H1 (cell line): ENCODE results near the gene USH1G. TPM values are rescaled to one million over a fixed set of nuclear protein-coding genes. Genes with fewer than 3 reads are reported as not detected.

Experiments
- CTCF ChIA-PET: fragments of 300-600 bp; sonication (Branson Sonifier 250); formaldehyde crosslinking; loops from one replicate; lab custom pipeline; 2021; ENCODE audit not compliant: partially characterized antibody; lab: Charles Lee
- POLR2A ChIA-PET: fragments of 300-600 bp; sonication (Branson Sonifier 250); formaldehyde crosslinking; loops from one replicate; lab custom pipeline; 2021; ENCODE audit warnings: inconsistent platforms; ENCODE audit not compliant: partially characterized antibody; lab: Charles Lee
- DNase-seq, 2 experiments: peaks; one replicate each; pipeline versions ENCODE4 v3.0.0 to v3.0.0-alpha.2; 2010 to 2022; ENCODE audit warnings: low spot score in 2 of 2, low read depth in 1 of 2, mixed read lengths in 1 of 2
- FAIRE-seq: peaks from 2 replicates; lab custom pipeline; 2011; peaks lifted over from hg19 to GRCh38; lab: Jason Lieb, UNC
- H2AFZ ChIP-seq: 2 replicates; pipeline ENCODE4 v1.8.1; 2012; ENCODE audit warnings: low read length, inconsistent platforms
- H2AK5ac ChIP-seq: 2 replicates; pipeline ENCODE4 v1.6.1; 2013; ENCODE audit warnings: low read depth, low read length
- H2BK120ac ChIP-seq: replicated peaks from 2 replicates; pipeline ENCODE3; 2013; ENCODE audit warnings: low read depth, low read length, inconsistent platforms
- H2BK12ac ChIP-seq: 2 replicates; pipeline ENCODE4 v1.6.1; 2013; ENCODE audit warnings: low read depth, low read length
- H2BK15ac ChIP-seq: 2 replicates; pipeline ENCODE4 v1.6.1; 2013; ENCODE audit warnings: low read length
- H2BK20ac ChIP-seq: 2 replicates; pipeline ENCODE4 v1.6.1; 2013; ENCODE audit warnings: low read length
- H2BK5ac ChIP-seq: 2 replicates; pipeline ENCODE4 v1.6.1; 2013; ENCODE audit warnings: low read depth, low read length
- H3K14ac ChIP-seq: 2 replicates; pipeline ENCODE4 v1.6.1; 2013; ENCODE audit warnings: inconsistent platforms; ENCODE audit not compliant: insufficient read length
- H3K18ac ChIP-seq: 2 replicates; pipeline ENCODE4 v1.6.1; 2013; ENCODE audit warnings: low read length; ENCODE audit errors: extremely low read depth
- H3K23ac ChIP-seq: 2 replicates; pipeline ENCODE4 v1.6.1; 2013; ENCODE audit warnings: inconsistent platforms; ENCODE audit not compliant: insufficient read length
- H3K23me2 ChIP-seq: 2 replicates; pipeline ENCODE4 v1.6.1; 2013; ENCODE audit warnings: low read depth, low read length
- H3K27ac ChIP-seq: 2 replicates; pipeline ENCODE4 v1.6.1; 2011; ENCODE audit warnings: low read depth, low read length, inconsistent platforms
- H3K27me3 ChIP-seq, 4 experiments: replicated peaks in 1 of 4; 1 replicate in 1 of 4; 2 replicates in 3 of 4; pipeline versions ENCODE4 v1.6.1 to v1.8.1; 2011 to 2013; ENCODE audit warnings: low read length in 3 of 4, mild to moderate bottlenecking in 3 of 4, inconsistent platforms in 2 of 4, mixed read lengths in 2 of 4, moderate library complexity in 1 of 4; ENCODE audit not compliant: control insufficient read depth in 3 of 4, insufficient read depth in 3 of 4; ENCODE audit errors: extremely low read depth in 1 of 4
- H3K36me3 ChIP-seq, 4 experiments: 2 replicates each; pipeline versions ENCODE4 v1.6.1 to v1.8.1; 2011 to 2013; ENCODE audit warnings: mild to moderate bottlenecking in 4 of 4, low read length in 3 of 4, moderate library complexity in 2 of 4, control low read depth in 1 of 4, inconsistent platforms in 1 of 4; ENCODE audit not compliant: insufficient read depth in 4 of 4, control insufficient read depth in 2 of 4
- H3K4ac ChIP-seq: replicated peaks from 2 replicates; pipeline ENCODE3; 2013; ENCODE audit warnings: low read length, low read depth, mixed read lengths, inconsistent platforms; ENCODE audit not compliant: insufficient read length
- H3K4me1 ChIP-seq, 4 experiments: replicated peaks in 1 of 4; 1 replicate in 1 of 4; 2 replicates in 3 of 4; pipeline versions ENCODE4 v1.6.1 to v1.8.1; 2011 to 2013; ENCODE audit warnings: low read length in 3 of 4, inconsistent platforms in 2 of 4, mixed read lengths in 1 of 4; ENCODE audit not compliant: insufficient read depth in 4 of 4, control insufficient read depth in 3 of 4
- H3K4me2 ChIP-seq, 2 experiments: 2 replicates each; pipeline versions ENCODE4 v1.6.1 to v1.8.1; 2011 to 2013; ENCODE audit warnings: low read depth in 2 of 2, low read length in 2 of 2, control low read depth in 1 of 2, inconsistent platforms in 1 of 2, mild to moderate bottlenecking in 1 of 2; ENCODE audit not compliant: insufficient read depth in 1 of 2
- H3K4me3 ChIP-seq, 4 experiments: fragments of 200-600, 300-600 bp in 1 of 4; sonication (generic), shearing (Covaris generic), sonication (Bioruptor Twin) in 1 of 4; 2 replicates each; pipeline versions ENCODE4 v1.5.1 to v1.8.1; 2011 to 2016; ENCODE audit warnings: low read length in 4 of 4, low read depth in 3 of 4, control low read depth in 2 of 4, inconsistent platforms in 2 of 4, mild to moderate bottlenecking in 2 of 4, mixed read lengths in 1 of 4, moderate library complexity in 1 of 4; ENCODE audit not compliant: insufficient read depth in 2 of 4; ENCODE audit errors: extremely low read depth in 1 of 4
- H3K56ac ChIP-seq: replicated peaks from 2 replicates; pipeline ENCODE3; 2013; ENCODE audit warnings: low read depth, mild to moderate bottlenecking, mixed read lengths, low read length, inconsistent platforms; ENCODE audit not compliant: insufficient read length
- H3K79me1 ChIP-seq: 2 replicates; pipeline ENCODE4 v1.6.1; 2013; ENCODE audit warnings: low read depth, low read length, control low read depth
- H3K79me2 ChIP-seq, 2 experiments: 2 replicates each; pipeline versions ENCODE4 v1.6.1 to v1.8.1; 2012 to 2013; ENCODE audit warnings: low read length in 2 of 2, mild to moderate bottlenecking in 2 of 2, inconsistent platforms in 1 of 2; ENCODE audit not compliant: insufficient read depth in 2 of 2, control insufficient read depth in 1 of 2
- H3K9ac ChIP-seq, 4 experiments: replicated peaks in 1 of 4; 1 replicate in 1 of 4; 2 replicates in 3 of 4; pipeline versions ENCODE4 v1.6.1 to v1.8.1; 2011 to 2013; ENCODE audit warnings: low read depth in 3 of 4, low read length in 3 of 4, control low read depth in 2 of 4, mild to moderate bottlenecking in 2 of 4, moderate library complexity in 2 of 4, inconsistent platforms in 1 of 4; ENCODE audit errors: extremely low read depth in 1 of 4
- H3K9me3 ChIP-seq, 2 experiments: 2 replicates each; pipeline versions ENCODE4 v1.6.1 to v1.8.1; 2012 to 2013; ENCODE audit warnings: mild to moderate bottlenecking in 2 of 2, moderate library complexity in 2 of 2, control low read depth in 1 of 2, inconsistent platforms in 1 of 2, low read depth in 1 of 2, low read length in 1 of 2, mixed read lengths in 1 of 2; ENCODE audit not compliant: insufficient read depth in 2 of 2
- H4K20me1 ChIP-seq, 2 experiments: replicated peaks in 1 of 2; 2 replicates each; pipeline versions ENCODE3 to v1.8.1; 2011 to 2013; ENCODE audit warnings: inconsistent platforms in 2 of 2, low read length in 2 of 2, mild to moderate bottlenecking in 1 of 2; ENCODE audit not compliant: insufficient read depth in 2 of 2, control insufficient read depth in 1 of 2
- H4K5ac ChIP-seq: 2 replicates; pipeline ENCODE4 v1.6.1; 2013; ENCODE audit warnings: low read length, low read depth, mixed read lengths, inconsistent platforms; ENCODE audit not compliant: insufficient read length
- H4K8ac ChIP-seq: 2 replicates; pipeline ENCODE4 v1.8.0; 2013; ENCODE audit warnings: mild to moderate bottlenecking, moderate library complexity, low read length, inconsistent platforms; ENCODE audit not compliant: insufficient read depth; ENCODE audit errors: extremely low read depth
- H4K91ac ChIP-seq: replicated peaks from 2 replicates; pipeline ENCODE3; 2013; ENCODE audit warnings: low read length, mixed read lengths, inconsistent platforms; ENCODE audit not compliant: insufficient read length
- JUN ChIP-seq: IDR thresholded peaks from 2 replicates; pipeline ENCODE4 v1.6.1; 2011; ENCODE audit warnings: low read depth, mild to moderate bottlenecking, improper control_type of control experiment, low read length
- SIRT6 ChIP-seq: IDR thresholded peaks from one replicate; pipeline ENCODE4 v1.7.1; 2012; ENCODE audit warnings: low read length, inconsistent platforms
- WGBS, 2 experiments: shearing (Covaris generic) in 1 of 2; methylation state at CpG; one replicate each; pipeline versions ENCODE4 v1.1.6 to v1.1.7; 2013 to 2015; ENCODE audit warnings: low lambda C conversion rate in 2 of 2, mixed read lengths in 2 of 2, inconsistent platforms in 1 of 2, low coverage in 1 of 2, missing lambda C conversion rate in 1 of 2; ENCODE audit not compliant: insufficient replicate concordance in 2 of 2, insufficient coverage in 1 of 2, insufficient read length in 1 of 2; ENCODE audit errors: extremely low coverage in 1 of 2, missing lambda C conversion rate in 1 of 2; 5-methylcytosine and 5-hydroxymethylcytosine counted together
- polyA plus RNA-seq, 7 experiments: library from polyadenylated mRNA; depleted of rRNA in 3 of 7; stranded (reverse) in 5 of 7; unstranded in 2 of 7; fragments of >200 nt in 5 of 7; fragments of 200-250 nt in 2 of 7; gene quantifications; 1 replicate in 5 of 7; 2 replicates in 1 of 7; 4 replicates in 1 of 7; pipeline versions ENCODE4 v1.2.1 to v1.2.3, GENCODE V29; 2011 to 2013; ENCODE audit warnings: missing spikeins in 2 of 7, mixed read lengths in 2 of 7
- total RNA-seq: library from RNA; stranded (reverse); fragmentation: NEBNext Ultra II Directional; extraction: Animal tissue kit (Norgen Biotek cat#: 25700); gene quantifications from 2 replicates; pipeline ENCODE4 v1.2.1, GENCODE V29; 2021
- TF ChIP-seq, protein P1 (sequence below): IDR thresholded peaks from 2 replicates; pipeline ENCODE4 v1.6.1; 2012; ENCODE audit warnings: inconsistent platforms

Gene USH1G
- total and polyA plus RNA-seq, 2 of the 8 experiments (the other 6 are each of a cell fraction or from before 2014, with no cell fraction given), result 1.6 to 4.3 TPM

- ChIA-PET CTCF (interaction anchor here (0.8 to 3.1 kb wide), 8 partner anchors 9 to 72 kb away, joined by 3 to 12 read pairs (median 4); no protein-coding TSS in a partner anchor), POLR2A (interaction anchor here (2.9 kb wide), 1 partner anchor 15 kb away, joined by 12 read pairs; the partner anchor contains the start of gene FDXR)
- TF ChIP-seq JUN, result no peak
- TF ChIP-seq, protein P1, sequence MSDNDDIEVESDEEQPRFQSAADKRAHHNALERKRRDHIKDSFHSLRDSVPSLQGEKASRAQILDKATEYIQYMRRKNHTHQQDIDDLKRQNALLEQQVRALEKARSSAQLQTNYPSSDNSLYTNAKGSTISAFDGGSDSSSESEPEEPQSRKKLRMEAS, result no peak
- TF ChIP-seq SIRT6, result no peak
- H2BK15ac ChIP-seq, result no peak overlapping the region
- no peaks in the 10 kb centered on the region for H3K9me3 ChIP-seq
- no peaks in the 10 kb centered on the region for H3K79me2 ChIP-seq
- peaks cover 12 to 20% (median 15%) of the 10 kb centered on the region in 4 experiments; a peak in 6 of 7 replicates for H3K27me3 ChIP-seq
- H2BK20ac ChIP-seq, result no peak overlapping the region
- H4K8ac ChIP-seq, result no peak overlapping the region
- no peak overlapping the region for H3K18ac ChIP-seq
- WGBS, 2 experiments, result 84% methylated on average over 13 of the region's 13 CpGs; no CpG with 5 or more reads in 1 of the 2 experiments
- H2AK5ac ChIP-seq, result no peak overlapping the region
- no peaks in the 10 kb centered on the region for H3K36me3 ChIP-seq
- H2AFZ ChIP-seq, result no peak overlapping the region
- DNase-seq (no peak), FAIRE-seq (no peak)
- H3K4ac ChIP-seq, result no peak overlapping the region
- no peak overlapping the region for H3K27ac ChIP-seq
- H2BK120ac ChIP-seq, result no peak overlapping the region
- no peak overlapping the region for H3K23ac ChIP-seq
- no peak overlapping the region for H3K4me3 ChIP-seq
- peaks cover 0 to 2% of the 10 kb centered on the region in 2 experiments for H4K20me1 ChIP-seq
- no peak overlapping the region for H2BK5ac ChIP-seq
- H3K56ac ChIP-seq, result no peak overlapping the region
- H4K91ac ChIP-seq, result no peak overlapping the region
- H3K23me2 ChIP-seq, result peaks cover 8% of the 10 kb centered on the region; the same call in 1 of the 2 replicates
- H4K5ac ChIP-seq, result no peak overlapping the region
- H2BK12ac ChIP-seq, result no peak overlapping the region
- H3K4me2 ChIP-seq, result no peak overlapping the region
- H3K14ac ChIP-seq, result no peak overlapping the region
- H3K79me1 ChIP-seq, result no peaks in the 10 kb centered on the region
- no peak overlapping the region; a peak in 2 of 7 replicates for H3K9ac ChIP-seq
- H3K4me1 ChIP-seq, result peaks cover 0 to 4% (median 3%) of the 10 kb centered on the region in 4 experiments; a peak in 3 of 7 replicates
Observed at GRCh38 chr17:74888469-74888868, 34.6 kb downstream of the USH1G start.
